ENCODE results near the gene PNPLA5.

Gene PNPLA5

GRCh38 chr22:43884600-43885318, 7.1 kb downstream of the PNPLA5 start:
- ATAC-seq: peak; percentile 71; the same call in 2 of the 3 replicates
- TF ChIP-seq RARB (CRISPR knock-in tag; IDR thresholded peaks at IDR 0.05) (no peak), SNAI2 (CRISPR knock-in tag; IDR thresholded peaks at IDR 0.05) (no peak), ZC3H10 (CRISPR knock-in tag; IDR thresholded peaks at IDR 0.05) (no peak), TSHZ2 (CRISPR knock-in tag; IDR thresholded peaks at IDR 0.05) (no peak), BACH2 (CRISPR knock-in tag; IDR thresholded peaks at IDR 0.05; ENCODE audit: borderline replicate concordance) (no peak), ISL1 (CRISPR knock-in tag; IDR thresholded peaks at IDR 0.05) (no peak), ARNTL (CRISPR knock-in tag; IDR thresholded peaks at IDR 0.05; ENCODE audit: borderline replicate concordance, low read depth) (no peak), PPARA (CRISPR knock-in tag; IDR thresholded peaks at IDR 0.05; ENCODE audit: borderline replicate concordance) (no peak), ZNF70 (CRISPR knock-in tag; IDR thresholded peaks at IDR 0.05) (no peak), PATZ1 (CRISPR knock-in tag; IDR thresholded peaks at IDR 0.05; ENCODE audit: borderline replicate concordance) (no peak), CSRNP3 (CRISPR knock-in tag; IDR thresholded peaks at IDR 0.05) (no peak), ZFP30 (CRISPR knock-in tag; IDR thresholded peaks at IDR 0.05) (no peak), ZFP3 (CRISPR knock-in tag; IDR thresholded peaks at IDR 0.05) (no peak)

- no peak for ATAC-seq
- no peak for TF ChIP-seq TSHZ2 (CRISPR knock-in tag; IDR thresholded peaks at IDR 0.05)
- TF ChIP-seq SNAI2 (CRISPR knock-in tag; IDR thresholded peaks at IDR 0.05): no peak
- no peak for TF ChIP-seq CSDC2 (CRISPR knock-in tag; IDR thresholded peaks at IDR 0.05)
- TF ChIP-seq OSR1 (CRISPR knock-in tag; IDR thresholded peaks at IDR 0.05): no peak
- TF ChIP-seq TOX (CRISPR knock-in tag; IDR thresholded peaks at IDR 0.05; ENCODE audit: borderline replicate concordance): no peak
- TF ChIP-seq POU6F1 (CRISPR knock-in tag; IDR thresholded peaks at IDR 0.05; ENCODE audit: borderline replicate concordance, low read depth): no peak
- TF ChIP-seq GLIS3 (CRISPR knock-in tag; IDR thresholded peaks at IDR 0.05): no peak
- TF ChIP-seq ZNF70 (CRISPR knock-in tag; IDR thresholded peaks at IDR 0.05): no peak
- TF ChIP-seq ARNTL (CRISPR knock-in tag; IDR thresholded peaks at IDR 0.05; ENCODE audit: borderline replicate concordance, low read depth): no peak
- no peak for TF ChIP-seq RARB (CRISPR knock-in tag; IDR thresholded peaks at IDR 0.05)
- TF ChIP-seq ISL1 (CRISPR knock-in tag; IDR thresholded peaks at IDR 0.05): no peak
- no peak for TF ChIP-seq TCF4 (CRISPR knock-in tag; IDR thresholded peaks at IDR 0.05; ENCODE audit: borderline replicate concordance)
- no peak for TF ChIP-seq CSRNP3 (CRISPR knock-in tag; IDR thresholded peaks at IDR 0.05)
- TF ChIP-seq BACH2 (CRISPR knock-in tag; IDR thresholded peaks at IDR 0.05; ENCODE audit: borderline replicate concordance): no peak
- no peak for TF ChIP-seq ESRRG (CRISPR knock-in tag; IDR thresholded peaks at IDR 0.05)
- TF ChIP-seq ZNF565 (CRISPR knock-in tag; conservative IDR thresholded peaks at IDR 0.05; ENCODE audit: low read depth): no peak
- TF ChIP-seq CREB5 (CRISPR knock-in tag; IDR thresholded peaks at IDR 0.05; ENCODE audit: low read depth): no peak
Measured at GRCh38 chr22:43883719-43884415, 7.9 kb downstream of the PNPLA5 start.

Data from SK-N-SH treated with all-trans-retinoic acid at 6 μM for 48 hours (cell line).